Measurements from ENCODE around the gene PTTG1IP. TPM values are rescaled to one million over a fixed set of nuclear protein-coding genes. Genes with fewer than 3 reads are reported as not detected.

PTTG1IP gene
- total RNA-seq, 2 experiments from 2014 or later = 60.7 to 61.8 TPM

- H3K4me1 Mint-ChIP-seq (ENCODE audit: low read depth) = peaks cover 18% of the 10 kb centered on the region
- no peak overlapping the region for H3K27ac Mint-ChIP-seq
- DNase-seq = no peak
- POLR2A ChIA-PET = interaction anchor here (0.6 to 1.2 kb wide), 4 partner anchors 9 to 89 kb away, joined by 3 to 6 read pairs (median 4); no protein-coding TSS in a partner anchor
- no peak for TF ChIP-seq CTCF (IDR thresholded peaks at IDR 0.05)
- intact Hi-C loops (cut with micrococcal nuclease) = no loop called here
- no peaks in the 10 kb centered on the region for H3K36me3 Mint-ChIP-seq (ENCODE audit: low read depth)
- ATAC-seq = no peak
- peaks cover 16% of the 10 kb centered on the region for H3K9me3 Mint-ChIP-seq
- CTCF ChIA-PET = no interaction called here
- H3K27me3 Mint-ChIP-seq = no peaks in the 10 kb centered on the region
- no peak overlapping the region for H3K4me3 Mint-ChIP-seq
Observed at GRCh38 chr21:44828362-44829056, 45.0 kb downstream of the PTTG1IP start.

GRCh38 chr21:44823179-44823660 is 50.3 kb downstream of the PTTG1IP start:
- CTCF ChIA-PET = interaction anchor here (1.3 to 1.8 kb wide), 3 partner anchors 19 to 30 kb away, joined by 3 to 8 read pairs (median 6); no protein-coding TSS in a partner anchor
- no peaks in the 10 kb centered on the region for H3K27me3 Mint-ChIP-seq
- no peak overlapping the region for H3K27ac Mint-ChIP-seq
- H3K4me3 Mint-ChIP-seq = no peak overlapping the region
- DNase-seq = no peak
- no peaks in the 10 kb centered on the region for H3K4me1 Mint-ChIP-seq (ENCODE audit: low read depth)
- POLR2A ChIA-PET = interaction anchor here (0.7 kb wide), 1 partner anchor 18 kb away, joined by 3 read pairs; no protein-coding TSS in a partner anchor
- H3K36me3 Mint-ChIP-seq (ENCODE audit: low read depth) = no peaks in the 10 kb centered on the region
- intact Hi-C loops (cut with micrococcal nuclease) = no loop called here
- ATAC-seq = no peak
- H3K9me3 Mint-ChIP-seq = peaks cover 30% of the 10 kb centered on the region
- TF ChIP-seq CTCF (IDR thresholded peaks at IDR 0.05) = no peak

GRCh38 chr21:44822484-44823178 is 50.9 kb downstream of the PTTG1IP start:
- no peak overlapping the region for H3K4me3 Mint-ChIP-seq
- CTCF ChIA-PET = interaction anchor here (1.3 to 1.8 kb wide), 3 partner anchors 19 to 29 kb away, joined by 3 to 8 read pairs (median 6); no protein-coding TSS in a partner anchor
- intact Hi-C loops (cut with micrococcal nuclease) = no loop called here

GRCh38 chr21:44820851-44821250 is 52.6 kb downstream of the PTTG1IP start:
- Mint-ChIP-seq H3K27ac (no peak overlapping the region), H3K4me3 (no peak overlapping the region), H3K9me3 (peaks cover 19% of the 10 kb centered on the region), H3K36me3 (ENCODE audit: low read depth) (peaks cover 3% of the 10 kb centered on the region), H3K4me1 (ENCODE audit: low read depth) (peaks cover 11% of the 10 kb centered on the region), H3K27me3 (no peaks in the 10 kb centered on the region)
- DNase-seq (no peak), ATAC-seq (no peak)
- no peak for TF ChIP-seq CTCF (IDR thresholded peaks at IDR 0.05)
- ChIA-PET POLR2A (interaction anchor here (0.6 to 1.7 kb wide), 2 partner anchors 19 to 911 kb away, joined by 3 to 4 read pairs; partner anchors contain the start of gene UBE2G2), CTCF (interaction anchor here (0.7 to 1.5 kb wide), 2 partner anchors 20 to 21 kb away, joined by 4 read pairs; no protein-coding TSS in a partner anchor)
- intact Hi-C loops (cut with micrococcal nuclease) = no loop called here

More at GRCh38 chr21:44822484-44823178, 50.9 kb downstream of the PTTG1IP start:
- TF ChIP-seq CTCF (IDR thresholded peaks at IDR 0.05) = no peak
- no peak for DNase-seq
- ATAC-seq = no peak
- POLR2A ChIA-PET = interaction anchor here (0.6 to 0.7 kb wide), 2 partner anchors 18 to 874 kb away, joined by 3 read pairs; no protein-coding TSS in a partner anchor
- Mint-ChIP-seq H3K36me3 (ENCODE audit: low read depth) (no peaks in the 10 kb centered on the region), H3K27ac (no peak overlapping the region), H3K9me3 (peaks cover 25% of the 10 kb centered on the region), H3K4me1 (ENCODE audit: low read depth) (no peaks in the 10 kb centered on the region), H3K27me3 (no peaks in the 10 kb centered on the region)

Data from activated CD8-positive, alpha-beta T cell treated with anti-CD3 and anti-CD28 coated beads for 36 hours (primary cell).